B cell (primary cell): ENCODE measurements around the gene PARN.

Experiments
- CTCF ChIP-seq: fragments of 200-600 bp; IDR thresholded peaks from one replicate; pipeline ENCODE4 v1.8.0; 2022; ENCODE audit warnings: antibody characterized with exemption, mild to moderate bottlenecking
- EZH2 ChIP-seq: IDR thresholded peaks from 2 replicates; pipeline ENCODE4 v1.6.1; 2012; ENCODE audit warnings: borderline replicate concordance, low read depth, mild to moderate bottlenecking, moderate library complexity, low read length; ENCODE audit not compliant: insufficient read depth, poor library complexity, severe bottlenecking

- no peak for TF ChIP-seq CTCF
- no peak for TF ChIP-seq EZH2
Measured at GRCh38 chr16:14579266-14579665, 50.8 kb downstream of the PARN start.
